Endothelial cell of umbilical vein (primary cell): Measurements from ENCODE around the gene NEDD4L. TPM values are rescaled to one million over a fixed set of nuclear protein-coding genes. Genes with fewer than 3 reads are reported as not detected.

Experiments used
- BruUV-seq: library from RNA; stranded (reverse); fragments of 400-500 nt; replicated peaks from 2 replicates; lab custom pipeline; 2021; lab: Mats Ljungman, UMichigan
- CTCF ChIA-PET: fragments of 300-600, 350-600 bp; sonication (Branson Sonifier 250); formaldehyde crosslinking; loops from one replicate; lab custom pipeline; 2021; ENCODE audit warnings: antibody characterized with exemption, inconsistent platforms; lab: Charles Lee
- POLR2A ChIA-PET: fragments of 300-600, 350-600 bp; sonication (Branson Sonifier 250); formaldehyde crosslinking; loops from one replicate; lab custom pipeline; 2021; ENCODE audit warnings: antibody characterized with exemption, inconsistent platforms; lab: Charles Lee
- DNase-seq: peaks from one replicate; pipeline ENCODE4 v3.0.0-alpha.2; 2011; ENCODE audit warnings: low read depth, low spot score
- FAIRE-seq: peaks from 2 replicates; lab custom pipeline; 2011; peaks lifted over from hg19 to GRCh38; lab: Jason Lieb, UNC
- H2AFZ ChIP-seq: 2 replicates; pipeline ENCODE4 v1.6.0; 2012; ENCODE audit warnings: low read depth, low read length, control low read depth, inconsistent platforms
- H3K27ac ChIP-seq: 2 replicates; pipeline ENCODE4 v1.5.1; 2011; ENCODE audit warnings: low read depth, mild to moderate bottlenecking, control low read depth, low read length, moderate library complexity; ENCODE audit not compliant: insufficient read depth
- H3K27me3 ChIP-seq, 2 experiments: 2 replicates each; pipeline versions ENCODE4 v1.6.0 to v1.6.1; 2011; ENCODE audit warnings: low read length in 2 of 2, mixed read lengths in 1 of 2; ENCODE audit not compliant: control insufficient read depth in 2 of 2, insufficient read depth in 2 of 2
- H3K36me3 ChIP-seq, 2 experiments: 2 replicates in 1 of 2; 3 replicates in 1 of 2; pipeline ENCODE4 v1.5.1; 2011; ENCODE audit warnings: low read length in 2 of 2, mild to moderate bottlenecking in 1 of 2, moderate library complexity in 1 of 2; ENCODE audit not compliant: control insufficient read depth in 2 of 2, insufficient read depth in 2 of 2; ENCODE audit errors: extremely low read depth in 1 of 2
- H3K4me1 ChIP-seq: 3 replicates; pipeline ENCODE4 v1.5.1; 2011; ENCODE audit warnings: mild to moderate bottlenecking, low read length; ENCODE audit not compliant: control insufficient read depth, insufficient read depth; ENCODE audit errors: extremely low read depth
- H3K4me2 ChIP-seq: 2 replicates; pipeline ENCODE4 v1.6.1; 2011; ENCODE audit warnings: low read length, control low read depth, mixed read lengths; ENCODE audit not compliant: insufficient read depth
- H3K4me3 ChIP-seq, 3 experiments: fragments of 200-600 bp in 1 of 3; sonication (generic), shearing (Covaris generic) in 1 of 3; replicated peaks in 1 of 3; 2 replicates each; pipeline ENCODE4 v1.5.1; 2011 to 2016; ENCODE audit warnings: control low read depth in 3 of 3, low read length in 3 of 3, mild to moderate bottlenecking in 2 of 3, inconsistent platforms in 1 of 3, low read depth in 1 of 3, moderate library complexity in 1 of 3; ENCODE audit not compliant: insufficient read depth in 1 of 3
- H3K79me2 ChIP-seq: 2 replicates; pipeline ENCODE4 v1.6.0; 2012; ENCODE audit warnings: low read length, inconsistent platforms; ENCODE audit not compliant: control insufficient read depth, insufficient read depth
- H3K9ac ChIP-seq: replicated peaks from 2 replicates; pipeline ENCODE3; 2011; ENCODE audit warnings: low read length, control low read depth; ENCODE audit not compliant: insufficient read depth; ENCODE audit errors: extremely low read depth
- H3K9me1 ChIP-seq: replicated peaks from 3 replicates; pipeline ENCODE4 v1.6.0; 2011; ENCODE audit warnings: mild to moderate bottlenecking, low read length; ENCODE audit not compliant: control insufficient read depth, insufficient read depth; ENCODE audit errors: extremely low read depth
- H3K9me3 ChIP-seq: replicated peaks from 2 replicates; pipeline ENCODE4 v1.5.1; 2012; ENCODE audit warnings: low read length, inconsistent platforms; ENCODE audit not compliant: control insufficient read depth, insufficient read depth
- H4K20me1 ChIP-seq: replicated peaks from 2 replicates; pipeline ENCODE3; 2011; ENCODE audit warnings: mild to moderate bottlenecking, low read length; ENCODE audit not compliant: control insufficient read depth, insufficient read depth; ENCODE audit errors: extremely low read depth
- FOS ChIP-seq: IDR thresholded peaks from 2 replicates; pipeline ENCODE4 v1.6.1; 2011; ENCODE audit warnings: mild to moderate bottlenecking, low read length, moderate library complexity, borderline replicate concordance; ENCODE audit not compliant: insufficient read depth
- JUN ChIP-seq: IDR thresholded peaks from 2 replicates; pipeline ENCODE4 v1.6.1; 2011; ENCODE audit warnings: borderline replicate concordance, low read depth; ENCODE audit not compliant: insufficient read length, insufficient read depth
- MAX ChIP-seq: IDR thresholded peaks from 2 replicates; pipeline ENCODE4 v1.6.1; 2011; ENCODE audit not compliant: insufficient read depth, insufficient read length
- POLR2A ChIP-seq: IDR thresholded peaks from 2 replicates; pipeline ENCODE4 v1.6.1; 2012; ENCODE audit warnings: low read depth, mild to moderate bottlenecking, control low read depth, low read length
- POLR2AphosphoS5 ChIP-seq: IDR thresholded peaks from 2 replicates; pipeline ENCODE4 v1.6.1; 2012; ENCODE audit warnings: low read depth, mild to moderate bottlenecking, control low read depth, low read length, moderate library complexity; ENCODE audit not compliant: insufficient read depth
- dilution Hi-C: fragments of 300-500 bp; cut with MboI; formaldehyde crosslinking; loops from one replicate; pipeline ENCODE4 v1.15.0; 2019; ENCODE audit warnings: low sequenced_read_pairs; ENCODE audit not compliant: extremely low pct_ligation_motif_present
- intact Hi-C: fragments of 100-400 bp; cut with micrococcal nuclease; formaldehyde crosslinking; loops from one replicate; pipeline ENCODE4 v1.10.0; 2022
- polyA plus RNA-seq, 4 experiments: library from polyadenylated mRNA; depleted of rRNA in 3 of 4; stranded (reverse) in 3 of 4; unstranded in 1 of 4; fragments of >200 nt; gene quantifications; 2 replicates each; pipeline versions ENCODE4 v1.2.1 to v1.2.3, GENCODE V29; 2011 to 2012; ENCODE audit warnings: missing spikeins in 1 of 4
- total RNA-seq: library from RNA; stranded (reverse); gene quantifications from 2 replicates; pipeline ENCODE4 v1.2.3, GENCODE V29; 2021

Gene NEDD4L
- total and polyA plus RNA-seq, 2 donors (not counting 3 experiments of a cell fraction or from before 2014, with no cell fraction given), result 20.5 to 78.9 TPM

DNA sequence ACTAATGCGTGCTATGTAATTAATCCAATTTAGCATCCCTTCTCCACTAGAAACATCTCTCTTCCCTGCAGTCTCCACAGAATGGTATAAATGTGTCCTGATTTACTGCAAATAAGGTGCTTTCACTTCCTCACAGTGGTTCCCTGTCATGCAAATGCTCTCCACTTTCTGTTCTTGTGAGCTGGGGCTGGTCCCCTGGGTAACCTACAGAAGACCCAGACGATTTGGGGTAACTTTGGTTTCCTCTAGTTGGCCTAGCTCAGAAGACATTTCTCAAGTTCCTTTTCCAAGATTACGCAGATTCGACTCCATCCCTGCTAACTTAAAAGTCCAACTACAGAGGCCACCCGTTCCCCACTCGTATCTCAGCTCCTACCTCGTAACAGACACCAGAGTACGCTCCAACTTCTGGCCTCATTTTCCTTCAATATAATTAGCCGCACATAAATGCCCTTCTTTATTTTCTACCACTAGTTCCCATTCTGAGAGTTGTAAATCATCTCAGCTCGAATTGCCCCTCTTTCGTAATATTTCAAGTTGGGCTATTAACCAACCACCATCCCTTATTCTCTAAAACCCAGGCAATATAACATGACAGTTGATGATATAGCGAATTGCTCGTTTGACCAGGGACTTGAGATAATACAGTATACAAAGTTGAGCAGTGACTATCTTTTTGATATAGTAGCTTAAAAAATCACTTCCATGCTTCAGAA is 28.8 kb upstream of the NEDD4L start:
- Histone ChIP-seq H3K9ac (no peak overlapping the region), H4K20me1 (no peaks in the 10 kb centered on the region), H3K27ac (no peak overlapping the region), H3K4me3 (no peak overlapping the region), H3K9me3 (no peaks in the 10 kb centered on the region), H3K36me3 (no peaks in the 10 kb centered on the region), H3K4me1 (no peaks in the 10 kb centered on the region), H2AFZ (no peak overlapping the region), H3K27me3 (no peaks in the 10 kb centered on the region), H3K9me1 (no peaks in the 10 kb centered on the region), H3K4me2 (no peak overlapping the region), H3K79me2 (no peaks in the 10 kb centered on the region)
- TF ChIP-seq POLR2A, result no peak
- TF ChIP-seq FOS, result no peak
- TF ChIP-seq MAX, result no peak
- ChIA-PET POLR2A (no interaction called here), CTCF (no interaction called here)
- dilution Hi-C loops (no loop called here), intact Hi-C loops (no loop called here)
- DNase-seq (no peak), FAIRE-seq (no peak)
- no TSS peak for BruUV-seq

DNA sequence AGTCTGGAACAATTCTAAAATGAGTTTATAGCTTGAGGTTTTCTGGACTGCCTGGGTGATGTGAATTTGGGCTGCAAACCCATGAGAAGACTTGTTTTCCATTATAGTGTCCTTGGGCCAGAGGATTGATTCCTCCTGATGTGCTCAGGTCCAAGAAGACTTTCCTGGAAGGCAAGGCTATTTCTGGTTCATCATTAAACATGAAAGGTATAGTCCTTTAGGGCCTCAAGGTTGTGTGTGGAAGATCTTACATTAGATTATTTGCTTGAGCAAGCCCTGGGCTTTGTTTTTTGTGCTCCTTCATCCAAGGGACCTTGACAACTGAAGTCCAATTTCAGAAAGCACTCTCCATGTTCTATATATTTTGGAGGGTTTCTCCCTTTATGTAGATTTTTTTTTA is 26.8 kb upstream of the NEDD4L start:
- Histone ChIP-seq H3K4me2 (no peak overlapping the region), H3K36me3 (no peaks in the 10 kb centered on the region), H4K20me1 (no peaks in the 10 kb centered on the region), H2AFZ (no peak overlapping the region), H3K9ac (no peak overlapping the region), H3K9me3 (no peaks in the 10 kb centered on the region), H3K27me3 (no peaks in the 10 kb centered on the region), H3K4me1 (no peaks in the 10 kb centered on the region), H3K4me3 (no peak overlapping the region), H3K79me2 (no peaks in the 10 kb centered on the region), H3K27ac (no peak overlapping the region), H3K9me1 (no peaks in the 10 kb centered on the region)
- dilution Hi-C loops, result no loop called here
- POLR2A ChIA-PET, result no interaction called here
- TF ChIP-seq POLR2A (no peak), JUN (no peak), FOS (no peak), POLR2AphosphoS5 (no peak)
- CTCF ChIA-PET, result no interaction called here
- FAIRE-seq (no peak), DNase-seq (no peak)
- intact Hi-C loops, result no loop called here
- BruUV-seq, result no TSS peak
